GM18499 (cell line): ENCODE results near the gene TMEM59.
"Not testable (repeated sequence)": the region's sequence is repeated elsewhere in the genome, so short reads cannot be mapped to it uniquely, and the experiment has no call there.

ENCODE experiments used
- ATAC-seq: cut with Tn5 transposase; IDR thresholded peaks from one replicate; pipeline ENCODE4 v1.9.1; 2021; ENCODE audit warnings: moderate number of reproducible peaks; ENCODE audit not compliant: insufficient read depth, unreplicated experiment

The TMEM59 gene

GRCh38 chr1:54014009-54014629 lies 38.9 kb downstream of the TMEM59 start:
- ATAC-seq, result no peak

- ATAC-seq, result no peak
Observed at GRCh38 chr1:54013393-54014008, 39.5 kb downstream of the TMEM59 start.

- no peak for ATAC-seq
Observed at GRCh38 chr1:54012863-54013262, 40.1 kb downstream of the TMEM59 start.

DNA sequence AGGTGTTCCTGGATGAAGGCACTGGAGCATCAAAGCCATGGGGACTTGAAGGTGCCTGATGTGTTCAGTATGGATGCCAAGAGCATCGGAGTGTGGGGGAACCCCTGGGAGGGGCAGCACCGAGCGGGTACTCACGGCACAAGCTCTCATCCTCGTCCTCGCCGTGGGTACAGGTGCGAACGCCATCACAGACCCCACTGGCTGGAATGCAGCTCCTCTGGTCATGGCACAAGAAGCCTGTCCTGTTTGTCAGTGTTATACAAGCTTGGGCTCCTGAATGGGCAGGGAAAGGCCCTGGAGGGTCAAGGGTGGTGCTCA lies 41.0 kb downstream of the TMEM59 start:
- ATAC-seq, result no peak

DNA sequence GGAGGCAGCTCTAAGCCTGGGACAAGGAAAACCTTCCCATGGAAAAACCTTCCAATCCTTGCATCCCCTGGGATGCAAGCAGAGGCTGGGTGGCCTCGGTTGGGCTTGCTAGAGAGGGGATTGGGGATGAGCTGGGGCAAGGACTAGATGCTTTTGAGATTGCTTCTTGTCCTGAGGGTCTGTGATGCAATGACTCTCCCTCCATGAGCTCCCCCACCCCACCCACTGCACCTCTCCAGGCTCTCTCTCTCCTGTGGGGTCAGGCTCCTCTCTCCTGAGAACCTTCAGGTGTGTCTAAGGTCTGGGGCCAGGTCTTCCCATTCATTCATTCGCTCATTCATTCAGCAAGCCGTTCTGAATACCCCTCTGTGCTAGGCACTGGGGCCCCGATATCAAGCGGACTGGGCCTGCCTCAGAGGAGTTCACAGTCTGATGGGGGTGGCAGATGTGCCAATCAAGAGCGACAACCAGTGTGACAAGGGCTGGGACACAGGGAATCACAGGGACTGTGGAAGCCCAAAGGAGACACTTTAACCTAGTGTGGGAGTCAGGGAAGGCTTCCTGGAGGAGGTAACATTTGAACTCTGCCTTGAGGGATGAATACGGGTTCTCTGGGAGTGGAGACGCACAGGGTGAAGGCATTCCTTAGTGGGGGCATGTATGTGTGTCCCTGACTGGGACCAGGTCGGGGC lies 41.5 kb downstream of the TMEM59 start:
- no peak for ATAC-seq

- no peak for ATAC-seq
Observed at GRCh38 chr1:54010415-54011117, 42.4 kb downstream of the TMEM59 start.

DNA sequence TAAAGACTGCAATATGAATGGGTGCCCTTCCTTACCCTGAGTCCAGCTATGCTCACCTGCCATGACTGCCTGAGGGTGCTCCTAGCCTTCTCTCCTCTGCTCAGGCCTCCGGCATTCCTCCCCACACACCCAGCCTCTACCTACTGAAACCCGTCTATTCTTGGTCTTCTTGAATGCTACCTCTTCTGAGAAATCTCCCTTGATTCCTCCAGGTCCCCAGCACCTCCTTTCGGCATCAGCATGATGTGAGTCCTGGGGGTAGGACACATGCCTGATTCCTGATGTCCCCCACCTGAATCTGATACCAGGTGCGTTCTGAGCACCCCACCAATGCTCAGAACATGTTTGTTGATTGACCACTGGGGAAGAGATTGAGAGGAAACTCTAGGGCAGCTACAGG lies 43.6 kb downstream of the TMEM59 start:
- ATAC-seq, result no peak

DNA sequence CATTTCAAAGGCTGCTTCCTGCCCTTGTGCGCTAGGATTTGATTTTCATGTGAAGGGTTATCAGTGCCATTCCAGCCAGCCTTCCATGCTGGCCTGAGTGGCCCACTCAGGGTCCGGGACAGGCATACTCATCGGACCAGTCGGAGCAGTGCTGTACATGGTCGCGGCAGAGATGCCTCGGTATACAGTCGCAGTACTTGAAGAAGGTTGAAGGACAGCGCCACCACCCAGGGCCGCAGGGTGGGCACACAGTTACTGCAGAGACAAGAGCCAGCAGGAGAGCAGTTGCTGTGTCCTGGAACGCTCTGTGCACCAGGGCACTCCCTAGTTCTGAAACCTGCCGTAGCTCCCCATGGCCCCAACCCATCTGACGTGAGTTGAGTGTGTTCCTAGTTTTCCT lies 44.1 kb downstream of the TMEM59 start:
- ATAC-seq, result no peak

DNA sequence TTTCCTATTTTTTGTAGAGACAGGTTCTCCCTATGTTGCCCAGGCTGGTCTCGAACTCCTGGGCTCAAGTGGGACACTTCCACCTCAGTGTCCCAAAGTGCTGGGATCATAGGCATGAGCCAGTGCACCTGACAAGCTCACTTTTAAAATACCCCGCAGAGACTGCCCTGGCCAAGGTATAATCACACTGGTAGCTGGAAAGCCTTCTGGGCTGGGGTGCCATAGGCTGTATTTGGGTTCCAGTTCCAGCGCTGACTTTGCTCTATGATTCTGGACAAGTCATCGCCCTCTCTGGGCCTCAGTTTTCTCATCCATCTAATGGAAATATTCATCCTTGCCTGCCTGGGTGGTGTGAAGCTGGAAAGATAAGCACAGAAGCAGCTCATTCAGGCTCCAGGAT lies 45.4 kb downstream of the TMEM59 start:
- ATAC-seq, result no peak

DNA sequence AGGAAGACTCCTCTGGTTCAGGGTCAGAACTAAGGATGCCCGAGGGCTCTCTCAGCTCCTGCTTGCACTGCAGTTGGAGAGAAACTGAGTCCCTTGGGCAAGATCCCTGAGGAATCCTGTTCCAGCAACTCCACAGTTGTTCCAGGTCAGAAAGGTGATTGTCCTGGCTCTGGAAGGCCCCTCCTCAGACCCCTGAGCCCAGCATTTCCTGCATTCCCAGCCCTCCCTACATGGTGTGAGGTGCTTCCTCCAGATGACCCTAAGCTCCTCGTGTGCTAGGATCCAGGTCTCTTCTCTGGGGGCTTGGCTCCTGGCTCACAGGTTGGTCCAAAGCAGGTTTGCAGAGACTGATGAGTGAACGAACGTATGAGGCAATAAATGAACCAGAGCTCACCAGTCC lies 46.5 kb downstream of the TMEM59 start:
- ATAC-seq, result no peak

- no peak for ATAC-seq
Observed at GRCh38 chr1:54004481-54005049, 48.4 kb downstream of the TMEM59 start.

GRCh38 chr1:54003750-54004480 lies 49.1 kb downstream of the TMEM59 start:
- ATAC-seq, result not testable (repeated sequence)

GRCh38 chr1:54003249-54003646 lies 49.8 kb downstream of the TMEM59 start:
- no peak for ATAC-seq

- ATAC-seq, result no peak
Observed at GRCh38 chr1:54002544-54003248, 50.3 kb downstream of the TMEM59 start.

DNA sequence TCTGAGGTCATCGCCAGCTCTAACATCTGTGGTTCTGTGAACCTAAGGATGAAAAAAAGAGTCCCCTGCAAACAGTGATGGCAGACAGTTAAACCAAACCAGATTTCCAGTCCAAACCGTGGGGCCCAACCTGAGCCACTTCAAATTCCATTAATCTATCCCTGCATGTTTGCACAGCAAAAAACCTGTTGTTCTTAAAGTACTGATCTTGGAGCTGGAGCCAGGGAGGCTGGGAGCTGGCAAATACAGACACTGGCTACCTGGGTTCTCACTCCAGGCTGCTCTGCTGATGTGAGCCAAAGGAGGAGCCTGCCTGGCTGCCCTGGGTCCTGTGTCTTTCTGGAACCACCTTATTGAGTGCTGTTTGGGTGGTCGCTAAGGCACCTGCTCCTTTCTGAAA lies 51.4 kb downstream of the TMEM59 start:
- ATAC-seq, result no peak

DNA sequence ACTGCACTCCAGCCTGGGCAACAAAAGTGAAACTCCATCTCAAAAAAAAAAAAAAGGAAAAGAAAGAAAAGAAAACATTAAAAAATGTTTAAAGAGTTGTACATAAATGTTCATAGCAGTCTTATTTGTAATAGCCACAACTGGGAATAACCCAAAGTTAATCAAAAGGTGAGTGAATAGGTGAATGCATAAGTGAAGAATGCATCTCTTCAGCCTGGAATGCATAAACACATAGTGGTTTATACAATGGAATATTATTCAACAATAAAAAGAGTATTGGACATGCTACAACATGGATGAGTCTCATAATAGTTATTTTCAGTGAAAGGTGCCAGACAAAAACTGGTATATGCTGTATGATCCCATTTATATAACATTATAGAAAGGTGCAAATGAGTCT lies 53.1 kb downstream of the TMEM59 start:
- no peak for ATAC-seq

GRCh38 chr1:53998223-53998622 lies 54.8 kb downstream of the TMEM59 start:
- ATAC-seq, result no peak

- no peak for ATAC-seq
Observed at GRCh38 chr1:53995683-53996082, 57.3 kb downstream of the TMEM59 start.

- not testable (repeated sequence) for ATAC-seq
Observed at GRCh38 chr1:53994516-53994915, 58.5 kb downstream of the TMEM59 start.
